ENCODE data around the gene DEFB114. TPM values are rescaled to one million over a fixed set of nuclear protein-coding genes. Genes with fewer than 3 reads are reported as not detected.

Gene DEFB114
- total and polyA plus RNA-seq, 7 experiments from 2014 or later, result not detected

DNA sequence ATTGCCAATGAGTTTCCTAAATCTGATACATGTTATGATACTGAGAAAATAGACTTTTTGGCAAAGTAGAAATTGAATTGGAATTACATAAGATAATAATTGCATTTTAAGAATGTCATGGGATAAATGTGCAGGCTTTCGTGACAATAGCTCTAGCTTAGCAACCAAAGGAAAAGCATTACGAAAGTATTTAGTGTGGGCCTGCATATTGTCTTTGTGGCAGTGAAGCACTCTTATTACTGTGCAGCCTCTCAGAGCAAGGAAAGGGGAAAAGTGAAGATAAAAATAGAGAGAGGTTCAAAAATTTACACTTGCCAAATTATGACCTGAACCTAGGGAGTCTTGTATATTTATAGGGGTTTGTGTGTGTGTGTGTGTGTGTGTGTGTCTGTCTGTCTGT is 18.1 kb upstream of the DEFB114 start:
- Mint-ChIP-seq H3K27ac (no peak overlapping the region), H3K4me1 (peaks cover 0 to 18% (median 7%) of the 10 kb centered on the region in 7 donors), H3K36me3 (no peaks in the 10 kb centered on the region), H3K9me3 (peaks cover 0 to 5% (median 0%) of the 10 kb centered on the region in 11 donors), H3K27me3 (no peaks in the 10 kb centered on the region), H3K4me3 (no peak overlapping the region)
- no peak overlapping the region for H3K4me3 ChIP-seq (ENCODE audit: low read length)
- CTCF ChIA-PET, result no interaction called here
- no peaks in the 10 kb centered on the region for H3K9me3 ChIP-seq (ENCODE audit: control insufficient read depth in 2 of 3, low read length in 3 of 3)
- no peaks in the 10 kb centered on the region for H3K4me1 ChIP-seq (ENCODE audit: control insufficient read depth in 2 of 2, insufficient read depth in 2 of 2, low read length in 2 of 2)
- intact Hi-C loops (cut with micrococcal nuclease), result no loop called here
- DNase-seq (no peak), ATAC-seq (no peak)
- H3K27me3 ChIP-seq (ENCODE audit: control insufficient read depth in 2 of 2, insufficient read depth in 2 of 2, low read length in 2 of 2), result no peaks in the 10 kb centered on the region
- no peak overlapping the region for H3K27ac ChIP-seq (ENCODE audit: low read depth, low read length)
- no peaks in the 10 kb centered on the region for H3K36me3 ChIP-seq (ENCODE audit: control insufficient read depth in 2 of 3, insufficient read depth in 3 of 3, low read length in 3 of 3)
- POLR2A ChIA-PET, result no interaction called here

- Mint-ChIP-seq H3K9me3 (peaks cover 0 to 5% (median 0%) of the 10 kb centered on the region in 11 donors), H3K27me3 (no peaks in the 10 kb centered on the region), H3K4me1 (peaks cover 0 to 18% (median 7%) of the 10 kb centered on the region in 7 donors), H3K4me3 (no peak overlapping the region), H3K27ac (no peak overlapping the region), H3K36me3 (no peaks in the 10 kb centered on the region)
- CTCF ChIA-PET, result no interaction called here
- DNase-seq (no peak), ATAC-seq (no peak)
- POLR2A ChIA-PET, result no interaction called here
- Histone ChIP-seq H3K36me3 (ENCODE audit: control insufficient read depth in 2 of 3, insufficient read depth in 3 of 3, low read length in 3 of 3) (no peaks in the 10 kb centered on the region), H3K4me3 (ENCODE audit: low read length) (no peak overlapping the region), H3K9me3 (ENCODE audit: control insufficient read depth in 2 of 3, low read length in 3 of 3) (no peaks in the 10 kb centered on the region), H3K4me1 (ENCODE audit: control insufficient read depth in 2 of 2, insufficient read depth in 2 of 2, low read length in 2 of 2) (no peaks in the 10 kb centered on the region), H3K27ac (ENCODE audit: low read depth, low read length) (no peak overlapping the region), H3K27me3 (ENCODE audit: control insufficient read depth in 2 of 2, insufficient read depth in 2 of 2, low read length in 2 of 2) (no peaks in the 10 kb centered on the region)
- intact Hi-C loops (cut with micrococcal nuclease), result no loop called here
Measured at GRCh38 chr6:49980898-49981297, 16.9 kb upstream of the DEFB114 start.

- H3K36me3 Mint-ChIP-seq, result no peaks in the 10 kb centered on the region
- intact Hi-C loops (cut with micrococcal nuclease), result no loop called here
- ChIA-PET CTCF (no interaction called here), POLR2A (no interaction called here)
- no peaks in the 10 kb centered on the region for H3K27me3 ChIP-seq (ENCODE audit: control insufficient read depth in 2 of 2, insufficient read depth in 2 of 2, low read length in 2 of 2)
- no peak overlapping the region for H3K27ac Mint-ChIP-seq
- no peak for ATAC-seq
- no peaks in the 10 kb centered on the region for H3K27me3 Mint-ChIP-seq
- no peaks in the 10 kb centered on the region for H3K4me1 ChIP-seq (ENCODE audit: control insufficient read depth in 2 of 2, insufficient read depth in 2 of 2, low read length in 2 of 2)
- DNase-seq, result no peak
- no peak overlapping the region for H3K4me3 ChIP-seq (ENCODE audit: low read length)
- H3K36me3 ChIP-seq (ENCODE audit: control insufficient read depth in 2 of 3, insufficient read depth in 3 of 3, low read length in 3 of 3), result no peaks in the 10 kb centered on the region
- H3K9me3 Mint-ChIP-seq, result peaks cover 0 to 5% (median 0%) of the 10 kb centered on the region in 11 donors
- peaks cover 0 to 18% (median 7%) of the 10 kb centered on the region in 7 donors for H3K4me1 Mint-ChIP-seq
- H3K27ac ChIP-seq (ENCODE audit: low read depth, low read length), result no peak overlapping the region
- H3K4me3 Mint-ChIP-seq, result no peak overlapping the region
- no peaks in the 10 kb centered on the region for H3K9me3 ChIP-seq (ENCODE audit: control insufficient read depth in 2 of 3, low read length in 3 of 3)
Measured at GRCh38 chr6:49979584-49979983, 15.6 kb upstream of the DEFB114 start.

GRCh38 chr6:49978332-49979226 is 14.6 kb upstream of the DEFB114 start:
- H3K36me3 Mint-ChIP-seq, result no peaks in the 10 kb centered on the region
- peaks cover 0 to 18% (median 7%) of the 10 kb centered on the region in 7 donors for H3K4me1 Mint-ChIP-seq
- intact Hi-C loops (cut with micrococcal nuclease), result no loop called here
- peak overlapping the region in 8 of 10 donors; percentile 21 to 85 (median 56) for H3K4me3 Mint-ChIP-seq
- DNase-seq (no peak), ATAC-seq (no peak)
- peak overlapping the region in 3 of 9 donors; percentile 9 to 48 (median 18) for H3K27ac Mint-ChIP-seq
- H3K4me1 ChIP-seq (ENCODE audit: control insufficient read depth in 2 of 2, insufficient read depth in 2 of 2, low read length in 2 of 2), result no peaks in the 10 kb centered on the region
- peaks cover 0 to 5% (median 0%) of the 10 kb centered on the region in 11 donors for H3K9me3 Mint-ChIP-seq
- ChIA-PET CTCF (no interaction called here), POLR2A (interaction anchor here (0.8 kb wide), 1 partner anchor 256 kb away, joined by 3 read pairs; no protein-coding TSS in a partner anchor)
- no peak overlapping the region for H3K4me3 ChIP-seq (ENCODE audit: low read length)
- no peaks in the 10 kb centered on the region for H3K27me3 ChIP-seq (ENCODE audit: control insufficient read depth in 2 of 2, insufficient read depth in 2 of 2, low read length in 2 of 2)
- H3K9me3 ChIP-seq (ENCODE audit: control insufficient read depth in 2 of 3, low read length in 3 of 3), result no peaks in the 10 kb centered on the region
- H3K27me3 Mint-ChIP-seq, result no peaks in the 10 kb centered on the region
- no peaks in the 10 kb centered on the region for H3K36me3 ChIP-seq (ENCODE audit: control insufficient read depth in 2 of 3, insufficient read depth in 3 of 3, low read length in 3 of 3)
- no peak overlapping the region for H3K27ac ChIP-seq (ENCODE audit: low read depth, low read length)

DNA sequence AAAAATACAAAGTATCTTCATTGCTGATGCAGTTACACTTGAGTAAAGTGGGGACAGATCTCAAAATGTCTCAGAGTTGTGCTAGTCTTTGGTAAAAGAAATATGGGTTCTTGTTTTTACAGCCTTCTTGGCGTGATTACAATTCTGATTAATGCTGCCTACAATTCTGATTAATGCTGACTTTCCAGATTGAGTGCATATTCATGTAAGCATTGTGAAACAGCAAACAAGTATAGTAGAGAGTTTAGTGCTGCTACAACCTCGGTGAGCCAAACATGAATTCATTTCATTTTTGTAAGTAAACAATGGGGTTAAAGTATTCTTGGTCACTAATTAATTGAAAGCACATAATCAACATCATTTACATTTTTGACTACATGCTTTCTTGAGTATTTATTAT is 5.6 kb upstream of the DEFB114 start, which contains the start of gene DEFB113:
DEFB113 (minus strand) TSS at position 21 of the 400 bp plus-strand sequence; CDS start at position 21, 0 bp downstream.
- Histone ChIP-seq H3K4me3 (ENCODE audit: low read length) (no peak within 1 kb of the TSS), H3K36me3 (ENCODE audit: control insufficient read depth in 2 of 3, insufficient read depth in 3 of 3, low read length in 3 of 3) (no peaks in the 10 kb centered on the region), H3K9me3 (ENCODE audit: control insufficient read depth in 2 of 3, low read length in 3 of 3) (no peaks in the 10 kb centered on the region), H3K27me3 (ENCODE audit: control insufficient read depth in 2 of 2, insufficient read depth in 2 of 2, low read length in 2 of 2) (no peaks in the 10 kb centered on the region), H3K4me1 (ENCODE audit: control insufficient read depth in 2 of 2, insufficient read depth in 2 of 2, low read length in 2 of 2) (no peaks in the 10 kb centered on the region), H3K27ac (ENCODE audit: low read depth, low read length) (no peak within 1 kb of the TSS)
- CTCF ChIA-PET, result no interaction called here
- DNase-seq (no peak), ATAC-seq (no peak)
- Mint-ChIP-seq H3K36me3 (no peaks in the 10 kb centered on the region), H3K9me3 (peaks cover 0 to 4% (median 0%) of the 10 kb centered on the region in 11 donors), H3K4me1 (peaks cover 0 to 1% (median 0%) of the 10 kb centered on the region in 7 donors), H3K27me3 (no peaks in the 10 kb centered on the region), H3K4me3 (no peak within 1 kb of the TSS), H3K27ac (no peak within 1 kb of the TSS)
- POLR2A ChIA-PET, result no interaction called here
- intact Hi-C loops (cut with micrococcal nuclease), result no loop called here

- H3K27me3 Mint-ChIP-seq, result no peaks in the 10 kb centered on the region
- no peak for DNase-seq
- no peaks in the 10 kb centered on the region for H3K4me1 ChIP-seq (ENCODE audit: control insufficient read depth in 2 of 2, insufficient read depth in 2 of 2, low read length in 2 of 2)
- no peaks in the 10 kb centered on the region for H3K36me3 Mint-ChIP-seq
- peaks cover 0 to 4% (median 0%) of the 10 kb centered on the region in 11 donors for H3K9me3 Mint-ChIP-seq
- no peak overlapping the region for H3K27ac Mint-ChIP-seq
- ChIA-PET CTCF (no interaction called here), POLR2A (no interaction called here)
- intact Hi-C loops (cut with micrococcal nuclease), result no loop called here
- no peaks in the 10 kb centered on the region for H3K27me3 ChIP-seq (ENCODE audit: control insufficient read depth in 2 of 2, insufficient read depth in 2 of 2, low read length in 2 of 2)
- no peak overlapping the region for H3K27ac ChIP-seq (ENCODE audit: low read depth, low read length)
- H3K9me3 ChIP-seq (ENCODE audit: control insufficient read depth in 2 of 3, low read length in 3 of 3), result no peaks in the 10 kb centered on the region
- no peaks in the 10 kb centered on the region for H3K36me3 ChIP-seq (ENCODE audit: control insufficient read depth in 2 of 3, insufficient read depth in 3 of 3, low read length in 3 of 3)
- ATAC-seq, result no peak
- H3K4me3 ChIP-seq (ENCODE audit: low read length), result no peak overlapping the region
- H3K4me3 Mint-ChIP-seq, result no peak overlapping the region
- peaks cover 0 to 1% (median 0%) of the 10 kb centered on the region in 7 donors for H3K4me1 Mint-ChIP-seq
Measured at GRCh38 chr6:49966823-49967222, 2.9 kb upstream of the DEFB114 start.

DNA sequence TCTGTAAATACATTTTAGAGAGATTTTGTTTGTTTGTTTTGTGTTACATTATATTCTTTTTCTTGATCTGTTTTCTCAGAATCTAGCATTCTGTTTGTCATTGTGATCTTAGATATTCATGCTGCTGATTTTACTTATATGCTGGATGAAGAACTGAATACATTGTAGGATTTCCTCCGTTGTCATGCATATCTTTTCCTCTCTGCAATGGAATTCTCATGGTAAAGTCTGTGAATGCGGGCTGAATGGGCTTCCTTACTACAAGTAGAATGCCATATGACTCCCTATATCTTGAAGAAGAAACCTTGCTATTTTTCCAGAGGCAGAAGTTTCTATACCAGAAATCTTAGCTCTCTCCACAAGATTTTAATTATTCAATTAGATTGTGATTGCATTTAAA is 2.4 kb upstream of the DEFB114 start:
- Histone ChIP-seq H3K4me3 (ENCODE audit: low read length) (no peak overlapping the region), H3K9me3 (ENCODE audit: control insufficient read depth in 2 of 3, low read length in 3 of 3) (no peaks in the 10 kb centered on the region), H3K36me3 (ENCODE audit: control insufficient read depth in 2 of 3, insufficient read depth in 3 of 3, low read length in 3 of 3) (no peaks in the 10 kb centered on the region), H3K4me1 (ENCODE audit: control insufficient read depth in 2 of 2, insufficient read depth in 2 of 2, low read length in 2 of 2) (no peaks in the 10 kb centered on the region), H3K27me3 (ENCODE audit: control insufficient read depth in 2 of 2, insufficient read depth in 2 of 2, low read length in 2 of 2) (no peaks in the 10 kb centered on the region), H3K27ac (ENCODE audit: low read depth, low read length) (no peak overlapping the region)
- POLR2A ChIA-PET, result no interaction called here
- ATAC-seq (no peak), DNase-seq (no peak)
- no peaks in the 10 kb centered on the region for H3K27me3 Mint-ChIP-seq
- H3K9me3 Mint-ChIP-seq, result peaks cover 0 to 4% (median 0%) of the 10 kb centered on the region in 11 donors
- H3K27ac Mint-ChIP-seq, result no peak overlapping the region
- no peaks in the 10 kb centered on the region for H3K36me3 Mint-ChIP-seq
- intact Hi-C loops (cut with micrococcal nuclease), result no loop called here
- CTCF ChIA-PET, result no interaction called here
- H3K4me3 Mint-ChIP-seq, result no peak overlapping the region
- peaks cover 0 to under 1% (median 0%) of the 10 kb centered on the region in 7 donors for H3K4me1 Mint-ChIP-seq

All from naive thymus-derived CD4-positive, alpha-beta T cell (primary cell).